Mesothelial cell of epicardium (in vitro differentiated cells): ENCODE data around the gene CIDEB. TPM values are rescaled to one million over a fixed set of nuclear protein-coding genes. Genes with fewer than 3 reads are reported as not detected.

Experiments used
- DNase-seq, 2 experiments: peaks; one replicate each; pipeline ENCODE4 v3.0.0; 2021; ENCODE audit warnings: low spot score in 2 of 2; ENCODE audit not compliant: unreplicated experiment in 2 of 2
- H3K27ac Mint-ChIP-seq: 2 replicates; pipeline ENCODE4 v1.8.0; 2021; ENCODE audit warnings: mixed read lengths
- H3K27me3 Mint-ChIP-seq: 2 replicates; pipeline ENCODE4 v1.8.0; 2021; ENCODE audit warnings: low read depth, mixed read lengths
- H3K36me3 Mint-ChIP-seq: 2 replicates; pipeline ENCODE4 v1.8.0; 2021; ENCODE audit warnings: mixed read lengths
- H3K4me1 Mint-ChIP-seq: 2 replicates; pipeline ENCODE4 v1.8.0; 2021; ENCODE audit warnings: mixed read lengths
- H3K4me3 Mint-ChIP-seq: 2 replicates; pipeline ENCODE4 v1.8.0; 2021; ENCODE audit warnings: mild to moderate bottlenecking, moderate library complexity, mixed read lengths
- H3K9me3 Mint-ChIP-seq: 2 replicates; pipeline ENCODE4 v1.8.0; 2021; ENCODE audit warnings: mixed read lengths
- CTCF ChIP-seq: fragments of 200-600 bp; sonication (generic); IDR thresholded peaks from one replicate; pipeline ENCODE4 v1.5.0; 2021; ENCODE audit warnings: antibody characterized with exemption; ENCODE audit not compliant: unreplicated experiment
- total RNA-seq: library from RNA; stranded (reverse); gene quantifications from 3 replicates; pipeline ENCODE4 v1.2.1, GENCODE V29; 2021

The CIDEB gene
- total RNA-seq, 1 donor from 2014 or later, result not detected

- H3K36me3 Mint-ChIP-seq, result peaks cover 13% of the 10 kb centered on the region
- H3K4me1 Mint-ChIP-seq, result peaks cover 16% of the 10 kb centered on the region
- TF ChIP-seq CTCF, result no peak
- H3K27ac Mint-ChIP-seq, result no peak overlapping the region
- no peak overlapping the region for H3K4me3 Mint-ChIP-seq
- H3K9me3 Mint-ChIP-seq, result no peaks in the 10 kb centered on the region
- DNase-seq, result no peak
- H3K27me3 Mint-ChIP-seq, result no peaks in the 10 kb centered on the region
These were observed 41.2 kb downstream of the CIDEB start for GRCh38 chr14:24266344-24267244.

- Mint-ChIP-seq H3K27ac (peak overlapping the region; percentile 88), H3K4me3 (no peak overlapping the region), H3K27me3 (no peaks in the 10 kb centered on the region), H3K9me3 (no peaks in the 10 kb centered on the region), H3K4me1 (peaks cover 17% of the 10 kb centered on the region), H3K36me3 (peaks cover 13% of the 10 kb centered on the region)
- no peak for DNase-seq
- TF ChIP-seq CTCF, result no peak
These were observed 43.5 kb downstream of the CIDEB start for GRCh38 chr14:24264298-24264697.

- H3K9me3 Mint-ChIP-seq, result no peaks in the 10 kb centered on the region
- no peak overlapping the region for H3K4me3 Mint-ChIP-seq
- no peak for TF ChIP-seq CTCF
- peaks cover 22% of the 10 kb centered on the region for H3K4me1 Mint-ChIP-seq
- DNase-seq, result no peak
- H3K27me3 Mint-ChIP-seq, result no peaks in the 10 kb centered on the region
- H3K27ac Mint-ChIP-seq, result peak overlapping the region; percentile 88
- peaks cover 13% of the 10 kb centered on the region for H3K36me3 Mint-ChIP-seq
These were observed 43.9 kb downstream of the CIDEB start for GRCh38 chr14:24263848-24264247.

GRCh38 chr14:24262821-24263733 is 44.7 kb downstream of the CIDEB start, which contains the start of gene TGM1:
TSS of gene TGM1 (minus strand) at chr14:24263177. CDS start at chr14:24262352, 825 bp downstream.
- DNase-seq, result no peak
- H3K9me3 Mint-ChIP-seq, result no peaks in the 10 kb centered on the region
- no peaks in the 10 kb centered on the region for H3K27me3 Mint-ChIP-seq
- peaks cover 13% of the 10 kb centered on the region for H3K36me3 Mint-ChIP-seq
- H3K4me1 Mint-ChIP-seq, result peaks cover 27% of the 10 kb centered on the region
- H3K27ac Mint-ChIP-seq, result peak within 1 kb of the TSS; percentile 88
- H3K4me3 Mint-ChIP-seq, result no peak within 1 kb of the TSS
- TF ChIP-seq CTCF, result no peak

- no peaks in the 10 kb centered on the region for H3K27me3 Mint-ChIP-seq
- H3K27ac Mint-ChIP-seq, result no peak overlapping the region
- peaks cover 31% of the 10 kb centered on the region for H3K4me1 Mint-ChIP-seq
- H3K4me3 Mint-ChIP-seq, result no peak overlapping the region
- peaks cover 8% of the 10 kb centered on the region for H3K36me3 Mint-ChIP-seq
- DNase-seq, result no peak
- no peak for TF ChIP-seq CTCF
- no peaks in the 10 kb centered on the region for H3K9me3 Mint-ChIP-seq
These were observed 45.8 kb downstream of the CIDEB start for GRCh38 chr14:24261969-24262327.
